DOHH2 (cell line): ENCODE results near the gene CSMD2.

ENCODE experiments used
- H3F3A ChIP-seq: fragments of 200-600 bp; sonication (generic), shearing (Covaris generic); 2 replicates; pipeline ENCODE4 v1.6.0; 2016; ENCODE audit warnings: antibody characterized with exemption, mild to moderate bottlenecking; ENCODE audit not compliant: control insufficient read depth, insufficient read depth
- H3K27ac ChIP-seq: fragments of 200-600 bp; sonication (generic); 2 replicates; pipeline ENCODE4 v1.5.1; 2014; ENCODE audit warnings: low read depth, mild to moderate bottlenecking, low read length, moderate library complexity
- H3K27me3 ChIP-seq: fragments of 200-600 bp; sonication (generic); 2 replicates; pipeline ENCODE4 v1.6.1; 2014; ENCODE audit warnings: mild to moderate bottlenecking, low read length, mixed read lengths; ENCODE audit not compliant: control insufficient read depth
- H3K36me3 ChIP-seq: fragments of 200-600 bp; sonication (generic); 2 replicates; pipeline ENCODE4 v1.6.1; 2014; ENCODE audit warnings: mild to moderate bottlenecking, low read length, moderate library complexity, mixed read lengths; ENCODE audit not compliant: control insufficient read depth
- H3K4me1 ChIP-seq: fragments of 200-600 bp; sonication (generic); 2 replicates; pipeline ENCODE4 v1.6.1; 2014; ENCODE audit warnings: mild to moderate bottlenecking, low read length, mixed read lengths; ENCODE audit not compliant: control insufficient read depth
- H3K4me2 ChIP-seq: fragments of 200-600 bp; sonication (generic); 2 replicates; pipeline ENCODE4 v1.6.0; 2014; ENCODE audit warnings: mild to moderate bottlenecking, low read length, moderate library complexity
- H3K4me3 ChIP-seq: fragments of 200-600 bp; sonication (generic); 2 replicates; pipeline ENCODE4 v1.5.1; 2014; ENCODE audit warnings: mild to moderate bottlenecking, low read length, mixed read lengths
- H3K79me2 ChIP-seq: fragments of 200-600 bp; sonication (generic); 2 replicates; pipeline ENCODE4 v1.6.1; 2014; ENCODE audit warnings: mild to moderate bottlenecking, low read length, mixed read lengths; ENCODE audit not compliant: control insufficient read depth
- H3K9me2 ChIP-seq: fragments of 200-600 bp; sonication (generic); replicated peaks from 2 replicates; pipeline ENCODE4 v1.6.1; 2014; ENCODE audit warnings: mild to moderate bottlenecking, low read length, mixed read lengths; ENCODE audit not compliant: control insufficient read depth
- H3K9me3 ChIP-seq: fragments of 200-600 bp; sonication (generic); 2 replicates; pipeline ENCODE4 v1.6.1; 2014; ENCODE audit warnings: antibody characterized with exemption, low read length, mixed read lengths; ENCODE audit not compliant: control insufficient read depth, insufficient read depth
- H4K20me1 ChIP-seq: fragments of 200-600 bp; sonication (generic); 2 replicates; pipeline ENCODE4 v1.6.0; 2014; ENCODE audit warnings: low read depth, mild to moderate bottlenecking, antibody characterized with exemption, low read length, moderate library complexity; ENCODE audit not compliant: control insufficient read depth, insufficient read depth
- EZH2phosphoT487 ChIP-seq: fragments of 200-600 bp; sonication (generic); IDR thresholded peaks from 2 replicates; pipeline ENCODE4 v1.6.1; 2017; ENCODE audit warnings: borderline replicate concordance, mild to moderate bottlenecking, antibody characterized with exemption, low read length, moderate library complexity, mixed read lengths
- TF ChIP-seq, protein P1 (sequence below): fragments of 200-600 bp; sonication (generic); IDR thresholded peaks from one replicate; pipeline ENCODE4 v1.5.1; 2014; ENCODE audit warnings: antibody characterized with exemption, mild to moderate bottlenecking, low read depth, low read length; ENCODE audit not compliant: poor library complexity, severe bottlenecking

The CSMD2 gene

DNA sequence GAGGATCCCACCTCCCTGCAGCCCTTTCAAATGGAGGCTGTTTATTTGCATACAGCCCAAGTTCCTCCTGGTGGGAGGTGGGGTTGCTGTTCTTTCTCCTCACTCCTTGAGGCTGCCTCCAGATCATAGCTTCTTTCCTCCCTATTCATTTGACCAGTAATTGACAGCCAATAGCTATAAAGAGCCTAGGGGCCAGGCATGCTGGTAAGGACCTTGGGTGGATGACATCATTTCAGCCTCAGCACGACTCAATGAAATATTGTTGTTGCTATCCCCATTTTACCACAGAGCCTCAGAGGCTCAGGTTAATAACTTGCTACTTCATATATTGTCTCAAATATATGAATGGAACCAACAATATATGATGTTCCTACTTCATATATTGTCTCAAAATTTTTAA lies 661.5 kb downstream of the CSMD2 start:
- TF ChIP-seq, protein P1, sequence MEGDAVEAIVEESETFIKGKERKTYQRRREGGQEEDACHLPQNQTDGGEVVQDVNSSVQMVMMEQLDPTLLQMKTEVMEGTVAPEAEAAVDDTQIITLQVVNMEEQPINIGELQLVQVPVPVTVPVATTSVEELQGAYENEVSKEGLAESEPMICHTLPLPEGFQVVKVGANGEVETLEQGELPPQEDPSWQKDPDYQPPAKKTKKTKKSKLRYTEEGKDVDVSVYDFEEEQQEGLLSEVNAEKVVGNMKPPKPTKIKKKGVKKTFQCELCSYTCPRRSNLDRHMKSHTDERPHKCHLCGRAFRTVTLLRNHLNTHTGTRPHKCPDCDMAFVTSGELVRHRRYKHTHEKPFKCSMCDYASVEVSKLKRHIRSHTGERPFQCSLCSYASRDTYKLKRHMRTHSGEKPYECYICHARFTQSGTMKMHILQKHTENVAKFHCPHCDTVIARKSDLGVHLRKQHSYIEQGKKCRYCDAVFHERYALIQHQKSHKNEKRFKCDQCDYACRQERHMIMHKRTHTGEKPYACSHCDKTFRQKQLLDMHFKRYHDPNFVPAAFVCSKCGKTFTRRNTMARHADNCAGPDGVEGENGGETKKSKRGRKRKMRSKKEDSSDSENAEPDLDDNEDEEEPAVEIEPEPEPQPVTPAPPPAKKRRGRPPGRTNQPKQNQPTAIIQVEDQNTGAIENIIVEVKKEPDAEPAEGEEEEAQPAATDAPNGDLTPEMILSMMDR = no peak
- no peak for TF ChIP-seq EZH2phosphoT487
- H4K20me1 ChIP-seq = no peaks in the 10 kb centered on the region

DNA sequence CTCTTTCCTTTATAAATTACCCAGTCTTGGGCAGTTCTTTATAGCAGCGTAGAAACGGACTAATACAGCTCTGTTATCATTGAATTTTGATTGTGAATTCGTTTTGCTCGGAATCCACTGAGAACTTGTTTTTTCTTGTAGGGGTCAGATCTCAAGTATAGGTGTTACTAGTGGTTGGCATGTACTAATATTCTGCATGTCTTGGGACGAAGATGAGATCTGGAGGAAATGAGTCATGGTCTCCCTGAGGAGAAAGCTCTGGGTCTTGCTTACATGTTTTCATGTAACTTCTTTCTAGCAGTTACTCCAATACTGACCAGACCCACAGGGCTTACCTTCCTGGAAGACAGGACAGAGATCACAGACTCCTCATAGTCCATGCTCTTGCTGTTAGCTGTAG lies 662.3 kb downstream of the CSMD2 start:
- no peaks in the 10 kb centered on the region for H3K36me3 ChIP-seq
- no peaks in the 10 kb centered on the region for H3F3A ChIP-seq
- H3K9me2 ChIP-seq = no peaks in the 10 kb centered on the region
- H3K4me2 ChIP-seq = no peak overlapping the region
- no peaks in the 10 kb centered on the region for H3K9me3 ChIP-seq
- peaks cover 14% of the 10 kb centered on the region for H3K4me1 ChIP-seq
- no peaks in the 10 kb centered on the region for H3K79me2 ChIP-seq
- no peak overlapping the region for H3K4me3 ChIP-seq
- TF ChIP-seq EZH2phosphoT487 = no peak
- TF ChIP-seq, protein P1 = no peak
- H3K27ac ChIP-seq = no peak overlapping the region
- no peaks in the 10 kb centered on the region for H3K27me3 ChIP-seq
- H4K20me1 ChIP-seq = no peaks in the 10 kb centered on the region

More for the DNA sequence above, 661.5 kb downstream of the CSMD2 start:
- Histone ChIP-seq H3K9me2 (no peaks in the 10 kb centered on the region), H3K4me3 (no peak overlapping the region), H3F3A (no peaks in the 10 kb centered on the region), H3K4me1 (peaks cover 14% of the 10 kb centered on the region), H3K79me2 (no peaks in the 10 kb centered on the region), H3K27me3 (no peaks in the 10 kb centered on the region), H3K36me3 (no peaks in the 10 kb centered on the region), H3K27ac (no peak overlapping the region), H3K4me2 (no peak overlapping the region), H3K9me3 (no peaks in the 10 kb centered on the region)

DNA sequence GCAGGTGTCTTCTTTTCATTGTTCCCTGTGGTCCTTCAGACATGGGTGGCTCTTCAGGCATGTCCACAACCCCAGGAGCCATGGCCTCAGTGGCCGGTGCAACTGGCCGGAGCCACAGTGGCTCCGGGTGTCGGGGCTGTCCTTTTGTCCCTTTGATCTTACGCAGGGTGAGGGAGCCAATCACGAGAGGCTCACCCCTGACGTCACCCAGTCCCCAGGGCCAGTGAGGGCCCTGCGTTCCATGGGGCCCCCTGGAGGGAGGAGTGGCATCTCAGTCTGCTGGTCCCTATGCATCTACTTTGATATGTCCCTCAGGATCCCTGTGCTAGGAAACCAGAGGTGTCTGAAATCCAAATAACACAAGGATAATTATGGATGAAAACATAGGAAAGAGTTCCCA lies 663.3 kb downstream of the CSMD2 start:
- TF ChIP-seq, protein P1 = no peak
- no peak for TF ChIP-seq EZH2phosphoT487
- H4K20me1 ChIP-seq = no peaks in the 10 kb centered on the region
- no peaks in the 10 kb centered on the region for H3K79me2 ChIP-seq
- H3K4me3 ChIP-seq = no peak overlapping the region
- H3K9me2 ChIP-seq = no peaks in the 10 kb centered on the region
- no peak overlapping the region for H3K4me2 ChIP-seq
- H3K4me1 ChIP-seq = peaks cover 14% of the 10 kb centered on the region
- H3F3A ChIP-seq = no peaks in the 10 kb centered on the region
- no peaks in the 10 kb centered on the region for H3K36me3 ChIP-seq
- no peaks in the 10 kb centered on the region for H3K27me3 ChIP-seq
- H3K9me3 ChIP-seq = no peaks in the 10 kb centered on the region
- H3K27ac ChIP-seq = no peak overlapping the region

DNA sequence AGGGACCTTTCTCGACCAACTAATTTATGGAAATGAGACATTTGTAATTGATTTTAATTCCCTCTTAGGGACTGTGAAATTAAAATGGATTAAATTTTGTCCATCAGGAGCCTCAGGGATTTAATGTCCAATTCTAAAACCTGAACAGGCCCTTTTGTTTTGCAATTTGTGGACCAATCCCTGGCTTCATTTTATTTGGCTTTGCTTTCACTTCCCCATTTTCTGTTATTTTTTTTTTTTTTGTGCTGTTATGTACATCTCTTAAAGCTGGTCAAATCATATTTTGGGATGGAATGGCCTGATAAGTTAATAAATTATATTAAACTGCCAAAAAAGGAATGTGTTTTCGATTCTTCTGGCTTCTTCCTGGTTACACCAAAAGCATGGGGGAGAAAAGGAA lies 663.7 kb downstream of the CSMD2 start:
- H3K4me1 ChIP-seq = peaks cover 14% of the 10 kb centered on the region
- no peaks in the 10 kb centered on the region for H3F3A ChIP-seq
- no peaks in the 10 kb centered on the region for H3K36me3 ChIP-seq
- H3K27me3 ChIP-seq = no peaks in the 10 kb centered on the region
- no peaks in the 10 kb centered on the region for H3K9me2 ChIP-seq
- H3K4me3 ChIP-seq = no peak overlapping the region
- no peaks in the 10 kb centered on the region for H3K79me2 ChIP-seq
- peak overlapping the region; percentile 14; the same call in 1 of the 2 replicates for H3K4me2 ChIP-seq
- H3K9me3 ChIP-seq = no peaks in the 10 kb centered on the region
- H4K20me1 ChIP-seq = no peaks in the 10 kb centered on the region
- no peak overlapping the region for H3K27ac ChIP-seq
- TF ChIP-seq, protein P1 = no peak
- TF ChIP-seq EZH2phosphoT487 = no peak
